Neural cell (in vitro differentiated cells): Measurements from ENCODE around the gene EQTN. TPM values are rescaled to one million over a fixed set of nuclear protein-coding genes. Genes with fewer than 3 reads are reported as not detected.

Source experiments
- H2AFZ ChIP-seq: fragments of 200-600, 300-800 bp; sonication (generic), shearing (Covaris generic); 2 replicates; pipeline ENCODE4 v1.6.0; 2014; ENCODE audit warnings: low read depth, mild to moderate bottlenecking, antibody characterized with exemption, low read length, moderate library complexity
- H3F3A ChIP-seq: fragments of 200-600 bp; shearing (Covaris generic); 2 replicates; pipeline ENCODE4 v1.6.1; 2016; ENCODE audit warnings: mild to moderate bottlenecking, moderate library complexity, mixed read lengths, antibody characterized with exemption, low read length; ENCODE audit not compliant: insufficient read depth, poor library complexity, severe bottlenecking
- H3K27ac ChIP-seq: fragments of 200-600, 300-800 bp; sonication (generic), shearing (Covaris generic); 2 replicates; pipeline ENCODE4 v1.5.1; 2014; ENCODE audit warnings: mild to moderate bottlenecking, low read length, moderate library complexity
- H3K27me3 ChIP-seq: fragments of 300-800, 200-600 bp; sonication (generic), shearing (Covaris generic); 2 replicates; pipeline ENCODE4 v1.6.0; 2014; ENCODE audit warnings: mild to moderate bottlenecking, low read depth, low read length, moderate library complexity; ENCODE audit not compliant: insufficient read depth
- H3K36me3 ChIP-seq: fragments of 300-800, 200-600 bp; sonication (generic), shearing (Covaris generic); 2 replicates; pipeline ENCODE4 v1.5.1; 2014; ENCODE audit warnings: mild to moderate bottlenecking, antibody characterized with exemption, low read length, moderate library complexity; ENCODE audit not compliant: insufficient read depth
- H3K4me2 ChIP-seq: fragments of 300-800, 200-600 bp; sonication (generic), shearing (Covaris generic); 2 replicates; pipeline ENCODE4 v1.6.0; 2014; ENCODE audit warnings: mild to moderate bottlenecking, low read length
- H3K4me3 ChIP-seq: fragments of 300-800, 200-600 bp; sonication (generic), shearing (Covaris generic); 2 replicates; pipeline ENCODE4 v1.5.1; 2014; ENCODE audit warnings: mild to moderate bottlenecking, low read length, moderate library complexity
- H3K79me2 ChIP-seq: fragments of 200-600 bp; shearing (Covaris generic); replicated peaks from 2 replicates; pipeline ENCODE4 v1.6.0; 2014; ENCODE audit warnings: mild to moderate bottlenecking, low read length, moderate library complexity; ENCODE audit not compliant: insufficient read depth
- H3K9ac ChIP-seq: fragments of 300-800, 200-600 bp; sonication (generic), shearing (Covaris generic); 2 replicates; pipeline ENCODE4 v1.6.1; 2016; ENCODE audit warnings: mild to moderate bottlenecking, low read length, mixed read lengths
- H3K9me2 ChIP-seq: fragments of 200-600 bp; shearing (Covaris generic); 2 replicates; pipeline ENCODE4 v1.6.1; 2016; ENCODE audit warnings: mild to moderate bottlenecking, low read length, mixed read lengths; ENCODE audit not compliant: insufficient read depth
- H3K9me3 ChIP-seq: fragments of 200-600, 300-800 bp; sonication (generic), shearing (Covaris generic); 2 replicates; pipeline ENCODE4 v1.6.1; 2016; ENCODE audit warnings: mild to moderate bottlenecking, mixed run types, low read length, moderate library complexity, mixed read lengths
- H4K20me1 ChIP-seq: fragments of 200-600 bp; shearing (Covaris generic); 2 replicates; pipeline ENCODE4 v1.6.1; 2016; ENCODE audit warnings: mild to moderate bottlenecking, mixed run types; ENCODE audit not compliant: insufficient read depth
- EP300 ChIP-seq: fragments of 450-650 bp; conservative IDR thresholded peaks from 2 replicates; pipeline ENCODE4 v1.6.1; 2014; ENCODE audit warnings: antibody characterized with exemption, mild to moderate bottlenecking, moderate library complexity; ENCODE audit not compliant: poor library complexity, severe bottlenecking
- EZH2 ChIP-seq: fragments of 200-600, 300-800 bp; shearing (Covaris generic), sonication (generic); IDR thresholded peaks from 2 replicates; pipeline ENCODE4 v1.6.1; 2014; ENCODE audit warnings: antibody characterized with exemption, low read length, borderline replicate concordance, mild to moderate bottlenecking; ENCODE audit not compliant: insufficient read depth, poor library complexity, severe bottlenecking
- MXI1 ChIP-seq: fragments of 450-650 bp; conservative IDR thresholded peaks from 2 replicates; pipeline ENCODE4 v1.6.1; 2014; ENCODE audit warnings: antibody characterized with exemption, mild to moderate bottlenecking; ENCODE audit not compliant: poor library complexity, severe bottlenecking
- POLR2AphosphoS5 ChIP-seq: IDR thresholded peaks from 2 replicates; pipeline ENCODE4 v1.6.1; 2012
- RAD21 ChIP-seq: fragments of 450-650 bp; conservative IDR thresholded peaks from 2 replicates; pipeline ENCODE4 v1.6.1; 2014; ENCODE audit warnings: antibody characterized with exemption, mild to moderate bottlenecking, moderate library complexity
- SMC3 ChIP-seq: fragments of 450-650 bp; conservative IDR thresholded peaks from 2 replicates; pipeline ENCODE4 v1.6.1; 2014; ENCODE audit warnings: antibody characterized with exemption, mild to moderate bottlenecking, moderate library complexity; ENCODE audit not compliant: poor library complexity
- TAF1 ChIP-seq: IDR thresholded peaks from 2 replicates; pipeline ENCODE4 v1.6.1; 2012; ENCODE audit warnings: low read depth
- polyA plus RNA-seq: library from polyadenylated mRNA; depleted of rRNA; stranded (reverse); fragments of >200 nt; gene quantifications from 2 replicates; pipeline ENCODE4 v1.2.3, GENCODE V29; 2014
- TF ChIP-seq, protein P1 (sequence below): IDR thresholded peaks from 2 replicates; pipeline ENCODE4 v1.6.1; 2012; ENCODE audit warnings: borderline replicate concordance
- TF ChIP-seq, protein P2 (sequence below): fragments of 450-650 bp; IDR thresholded peaks from 2 replicates; pipeline ENCODE4 v1.5.1; 2014; ENCODE audit warnings: antibody characterized with exemption, mild to moderate bottlenecking, moderate library complexity; ENCODE audit not compliant: poor library complexity, severe bottlenecking

EQTN gene
- polyA plus RNA-seq, 1 donor from 2014 or later = not detected

DNA sequence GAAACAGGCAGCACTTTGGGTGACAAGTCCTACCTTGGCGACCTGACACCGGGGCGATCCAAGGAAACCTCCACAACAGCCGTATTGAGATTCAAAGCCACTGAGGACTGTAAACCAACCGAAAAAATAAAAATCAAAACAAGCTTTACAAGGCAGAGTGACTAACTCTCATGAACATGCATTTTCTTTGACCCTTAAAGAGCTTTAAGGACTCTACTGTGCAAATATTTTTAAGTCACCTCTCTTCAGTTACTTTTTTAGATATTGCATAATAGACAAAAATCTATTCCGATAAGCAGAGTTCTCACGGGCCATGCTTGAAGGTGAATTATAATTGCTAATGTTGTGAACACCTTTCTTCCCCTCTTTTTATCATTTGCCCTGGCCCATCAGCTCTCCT, 38.3 kb downstream of the EQTN start:
- no peaks in the 10 kb centered on the region for H3K9me2 ChIP-seq
- H3K4me3 ChIP-seq = no peak overlapping the region
- no peak overlapping the region for H3K27ac ChIP-seq
- no peaks in the 10 kb centered on the region for H3K36me3 ChIP-seq
- H3K79me2 ChIP-seq = no peaks in the 10 kb centered on the region
- no peak overlapping the region for H3K9ac ChIP-seq
- H2AFZ ChIP-seq = no peak overlapping the region
- no peaks in the 10 kb centered on the region for H3K9me3 ChIP-seq
- TF ChIP-seq, protein P1, sequence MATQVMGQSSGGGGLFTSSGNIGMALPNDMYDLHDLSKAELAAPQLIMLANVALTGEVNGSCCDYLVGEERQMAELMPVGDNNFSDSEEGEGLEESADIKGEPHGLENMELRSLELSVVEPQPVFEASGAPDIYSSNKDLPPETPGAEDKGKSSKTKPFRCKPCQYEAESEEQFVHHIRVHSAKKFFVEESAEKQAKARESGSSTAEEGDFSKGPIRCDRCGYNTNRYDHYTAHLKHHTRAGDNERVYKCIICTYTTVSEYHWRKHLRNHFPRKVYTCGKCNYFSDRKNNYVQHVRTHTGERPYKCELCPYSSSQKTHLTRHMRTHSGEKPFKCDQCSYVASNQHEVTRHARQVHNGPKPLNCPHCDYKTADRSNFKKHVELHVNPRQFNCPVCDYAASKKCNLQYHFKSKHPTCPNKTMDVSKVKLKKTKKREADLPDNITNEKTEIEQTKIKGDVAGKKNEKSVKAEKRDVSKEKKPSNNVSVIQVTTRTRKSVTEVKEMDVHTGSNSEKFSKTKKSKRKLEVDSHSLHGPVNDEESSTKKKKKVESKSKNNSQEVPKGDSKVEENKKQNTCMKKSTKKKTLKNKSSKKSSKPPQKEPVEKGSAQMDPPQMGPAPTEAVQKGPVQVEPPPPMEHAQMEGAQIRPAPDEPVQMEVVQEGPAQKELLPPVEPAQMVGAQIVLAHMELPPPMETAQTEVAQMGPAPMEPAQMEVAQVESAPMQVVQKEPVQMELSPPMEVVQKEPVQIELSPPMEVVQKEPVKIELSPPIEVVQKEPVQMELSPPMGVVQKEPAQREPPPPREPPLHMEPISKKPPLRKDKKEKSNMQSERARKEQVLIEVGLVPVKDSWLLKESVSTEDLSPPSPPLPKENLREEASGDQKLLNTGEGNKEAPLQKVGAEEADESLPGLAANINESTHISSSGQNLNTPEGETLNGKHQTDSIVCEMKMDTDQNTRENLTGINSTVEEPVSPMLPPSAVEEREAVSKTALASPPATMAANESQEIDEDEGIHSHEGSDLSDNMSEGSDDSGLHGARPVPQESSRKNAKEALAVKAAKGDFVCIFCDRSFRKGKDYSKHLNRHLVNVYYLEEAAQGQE = no peak
- TF ChIP-seq EP300 (no peak), SMC3 (no peak), POLR2AphosphoS5 (no peak), TAF1 (no peak), RAD21 (no peak)
- no peaks in the 10 kb centered on the region for H3F3A ChIP-seq
- H4K20me1 ChIP-seq = no peaks in the 10 kb centered on the region
- H3K4me2 ChIP-seq = no peak overlapping the region
- H3K27me3 ChIP-seq = no peaks in the 10 kb centered on the region

DNA sequence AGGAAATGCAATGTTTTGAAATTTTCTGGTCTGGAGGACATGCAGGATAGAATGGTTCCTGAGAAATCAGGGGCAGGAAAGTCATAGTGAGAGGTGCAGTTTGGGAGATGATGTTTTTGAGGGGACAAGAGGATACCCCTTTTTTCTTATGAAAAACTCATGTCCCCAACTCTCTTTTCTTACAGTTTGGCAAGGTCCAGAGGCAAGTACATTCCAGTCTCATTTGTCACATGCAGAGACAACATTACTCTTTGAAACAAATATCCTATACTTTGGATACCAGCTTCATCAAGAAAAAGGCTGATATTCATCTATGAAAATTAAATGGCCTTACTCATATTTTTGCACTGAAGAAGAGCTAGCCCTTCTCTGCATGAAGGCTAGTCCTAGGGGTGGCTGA, 48.2 kb downstream of the EQTN start:
- H3F3A ChIP-seq = no peaks in the 10 kb centered on the region
- no peak overlapping the region for H2AFZ ChIP-seq
- H3K9me2 ChIP-seq = no peaks in the 10 kb centered on the region
- no peaks in the 10 kb centered on the region for H3K27me3 ChIP-seq
- H3K9ac ChIP-seq = no peak overlapping the region
- H3K4me3 ChIP-seq = no peak overlapping the region
- no peaks in the 10 kb centered on the region for H3K79me2 ChIP-seq
- no peaks in the 10 kb centered on the region for H3K36me3 ChIP-seq
- TF ChIP-seq EZH2 (no peak), POLR2AphosphoS5 (no peak), EP300 (no peak), TAF1 (no peak), MXI1 (no peak), SMC3 (no peak), RAD21 (no peak)
- TF ChIP-seq, protein P1 = no peak
- TF ChIP-seq, protein P2, sequence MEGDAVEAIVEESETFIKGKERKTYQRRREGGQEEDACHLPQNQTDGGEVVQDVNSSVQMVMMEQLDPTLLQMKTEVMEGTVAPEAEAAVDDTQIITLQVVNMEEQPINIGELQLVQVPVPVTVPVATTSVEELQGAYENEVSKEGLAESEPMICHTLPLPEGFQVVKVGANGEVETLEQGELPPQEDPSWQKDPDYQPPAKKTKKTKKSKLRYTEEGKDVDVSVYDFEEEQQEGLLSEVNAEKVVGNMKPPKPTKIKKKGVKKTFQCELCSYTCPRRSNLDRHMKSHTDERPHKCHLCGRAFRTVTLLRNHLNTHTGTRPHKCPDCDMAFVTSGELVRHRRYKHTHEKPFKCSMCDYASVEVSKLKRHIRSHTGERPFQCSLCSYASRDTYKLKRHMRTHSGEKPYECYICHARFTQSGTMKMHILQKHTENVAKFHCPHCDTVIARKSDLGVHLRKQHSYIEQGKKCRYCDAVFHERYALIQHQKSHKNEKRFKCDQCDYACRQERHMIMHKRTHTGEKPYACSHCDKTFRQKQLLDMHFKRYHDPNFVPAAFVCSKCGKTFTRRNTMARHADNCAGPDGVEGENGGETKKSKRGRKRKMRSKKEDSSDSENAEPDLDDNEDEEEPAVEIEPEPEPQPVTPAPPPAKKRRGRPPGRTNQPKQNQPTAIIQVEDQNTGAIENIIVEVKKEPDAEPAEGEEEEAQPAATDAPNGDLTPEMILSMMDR = no peak
- H3K9me3 ChIP-seq = no peaks in the 10 kb centered on the region
- no peak overlapping the region for H3K27ac ChIP-seq
- H4K20me1 ChIP-seq = no peaks in the 10 kb centered on the region
- H3K4me2 ChIP-seq = no peak overlapping the region
